Fibroblast of lung (primary cell): ENCODE results near the gene SAYSD1.

Source experiments
- EZH2 ChIP-seq: IDR thresholded peaks from 2 replicates; pipeline ENCODE4 v1.5.1; 2012; ENCODE audit warnings: low read length, control low read depth, mild to moderate bottlenecking; ENCODE audit errors: missing control alignments
- TF ChIP-seq, protein P1 (sequence below), 2 donors: IDR thresholded peaks in 1 of 2; conservative IDR thresholded peaks in 1 of 2; 1 replicate in 1 of 2; 2 replicates in 1 of 2; pipeline ENCODE4 v1.5.1; 2011 to 2012; ENCODE audit warnings: low read length in 2 of 2, control low read depth in 1 of 2, inconsistent platforms in 1 of 2, low read depth in 1 of 2, mild to moderate bottlenecking in 1 of 2

DNA sequence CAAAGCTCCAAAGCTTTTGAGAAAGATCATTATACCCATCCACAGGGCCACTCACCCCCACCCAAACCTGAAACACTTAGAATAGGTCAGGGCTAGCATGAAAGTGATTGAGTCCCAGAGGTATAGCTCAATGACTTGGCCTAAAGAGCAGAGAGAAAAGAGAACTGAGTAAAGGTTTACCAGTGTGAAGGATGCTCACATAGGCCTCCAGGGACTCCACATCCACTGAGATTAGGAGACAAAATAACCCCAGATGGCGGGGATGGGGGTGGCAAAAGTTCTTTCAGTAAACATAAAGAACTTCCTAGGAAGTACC lies 12.2 kb downstream of the SAYSD1 start:
- no peak for TF ChIP-seq EZH2
- TF ChIP-seq, protein P1, sequence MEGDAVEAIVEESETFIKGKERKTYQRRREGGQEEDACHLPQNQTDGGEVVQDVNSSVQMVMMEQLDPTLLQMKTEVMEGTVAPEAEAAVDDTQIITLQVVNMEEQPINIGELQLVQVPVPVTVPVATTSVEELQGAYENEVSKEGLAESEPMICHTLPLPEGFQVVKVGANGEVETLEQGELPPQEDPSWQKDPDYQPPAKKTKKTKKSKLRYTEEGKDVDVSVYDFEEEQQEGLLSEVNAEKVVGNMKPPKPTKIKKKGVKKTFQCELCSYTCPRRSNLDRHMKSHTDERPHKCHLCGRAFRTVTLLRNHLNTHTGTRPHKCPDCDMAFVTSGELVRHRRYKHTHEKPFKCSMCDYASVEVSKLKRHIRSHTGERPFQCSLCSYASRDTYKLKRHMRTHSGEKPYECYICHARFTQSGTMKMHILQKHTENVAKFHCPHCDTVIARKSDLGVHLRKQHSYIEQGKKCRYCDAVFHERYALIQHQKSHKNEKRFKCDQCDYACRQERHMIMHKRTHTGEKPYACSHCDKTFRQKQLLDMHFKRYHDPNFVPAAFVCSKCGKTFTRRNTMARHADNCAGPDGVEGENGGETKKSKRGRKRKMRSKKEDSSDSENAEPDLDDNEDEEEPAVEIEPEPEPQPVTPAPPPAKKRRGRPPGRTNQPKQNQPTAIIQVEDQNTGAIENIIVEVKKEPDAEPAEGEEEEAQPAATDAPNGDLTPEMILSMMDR (conservative IDR thresholded peaks at IDR 0.05 in 1 of 2, IDR thresholded peaks at IDR 0.05 in 1 of 2; ENCODE audit: low read depth in 1 of 2, low read length in 2 of 2): no peak
